ENCODE data around the gene CXCR5. TPM values are rescaled to one million over a fixed set of nuclear protein-coding genes. Genes with fewer than 3 reads are reported as not detected.
"Not testable (repeated sequence)": the region's sequence is repeated elsewhere in the genome, so short reads cannot be mapped to it uniquely, and the experiment has no call there.

The CXCR5 gene, protein sequence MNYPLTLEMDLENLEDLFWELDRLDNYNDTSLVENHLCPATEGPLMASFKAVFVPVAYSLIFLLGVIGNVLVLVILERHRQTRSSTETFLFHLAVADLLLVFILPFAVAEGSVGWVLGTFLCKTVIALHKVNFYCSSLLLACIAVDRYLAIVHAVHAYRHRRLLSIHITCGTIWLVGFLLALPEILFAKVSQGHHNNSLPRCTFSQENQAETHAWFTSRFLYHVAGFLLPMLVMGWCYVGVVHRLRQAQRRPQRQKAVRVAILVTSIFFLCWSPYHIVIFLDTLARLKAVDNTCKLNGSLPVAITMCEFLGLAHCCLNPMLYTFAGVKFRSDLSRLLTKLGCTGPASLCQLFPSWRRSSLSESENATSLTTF
- total RNA-seq, result 1 to 10 TPM; 5.8 to 6.3 TPM
- polyA plus RNA-seq, result 4.5 TPM

DNA sequence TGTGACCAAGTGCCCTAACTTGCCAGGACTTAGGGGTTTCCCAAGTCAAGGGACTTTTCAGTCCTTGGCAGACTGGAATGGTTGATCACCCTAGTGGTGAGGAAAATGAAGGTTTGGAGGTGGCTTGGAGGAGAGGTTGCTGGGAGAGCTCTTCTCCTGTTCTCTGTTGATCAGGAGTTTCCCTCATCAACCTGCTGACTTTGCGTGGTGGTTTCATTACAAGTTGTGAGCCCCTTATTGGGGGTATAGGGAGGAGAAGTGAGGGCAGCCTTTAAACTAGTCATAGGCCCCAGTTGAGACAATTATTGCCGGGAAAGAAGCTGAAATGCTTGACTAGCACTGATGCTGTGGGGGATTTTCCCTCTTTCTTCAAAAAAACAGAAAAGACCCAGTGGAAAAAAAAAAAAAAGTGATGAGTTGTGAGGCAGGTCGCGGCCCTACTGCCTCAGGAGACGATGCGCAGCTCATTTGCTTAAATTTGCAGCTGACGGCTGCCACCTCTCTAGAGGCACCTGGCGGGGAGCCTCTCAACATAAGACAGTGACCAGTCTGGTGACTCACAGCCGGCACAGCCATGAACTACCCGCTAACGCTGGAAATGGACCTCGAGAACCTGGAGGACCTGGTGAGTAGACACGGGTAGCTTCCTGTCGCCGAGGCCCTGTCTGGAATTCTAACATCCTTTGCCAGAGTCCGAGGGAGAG, at the start of gene CXCR5:
CXCR5 (plus strand) TSS at position 525 of the 704 bp plus-strand sequence; CDS start at position 575, 50 bp downstream.
- peak in 1 of 5 donors; percentile 68 for DNase-seq
- no peaks in the 10 kb centered on the region for H3K9me3 ChIP-seq (ENCODE audit: low read length)
- Mint-ChIP-seq H3K36me3 (peaks cover 0 to 4% (median 3%) of the 10 kb centered on the region in 3 donors), H3K27ac (peak within 1 kb of the TSS; percentile 69 to 96 (median 88)), H3K27me3 (no peaks in the 10 kb centered on the region), H3K4me3 (peak within 1 kb of the TSS; percentile 54 to 80 (median 76)), H3K9me3 (no peaks in the 10 kb centered on the region), H3K4me1 (peaks cover 53 to 78% (median 60%) of the 10 kb centered on the region in 3 donors)
- H3K4me1 ChIP-seq (ENCODE audit: insufficient read depth, low read length), result peaks cover 70% of the 10 kb centered on the region
- ChIA-PET CTCF (interaction anchor here (0.8 to 2.2 kb wide), 5 partner anchors 12 to 91 kb away, joined by 3 to 10 read pairs (median 6); no protein-coding TSS in a partner anchor), POLR2A (interaction anchor here (0.5 to 2.5 kb wide), 6 partner anchors 9 to 99 kb away, joined by 3 to 9 read pairs (median 4); partner anchors contain the start of gene DDX6)
- peak within 1 kb of the TSS; percentile 21 for H3K27ac ChIP-seq (ENCODE audit: low read depth, low read length)
- no peak within 1 kb of the TSS for H3K4me3 ChIP-seq (ENCODE audit: low read length)
- H3K36me3 ChIP-seq (ENCODE audit: insufficient read depth, low read length), result no peaks in the 10 kb centered on the region
- no peaks in the 10 kb centered on the region for H3K27me3 ChIP-seq (ENCODE audit: insufficient read depth, low read length, poor library complexity, severe bottlenecking)

DNA sequence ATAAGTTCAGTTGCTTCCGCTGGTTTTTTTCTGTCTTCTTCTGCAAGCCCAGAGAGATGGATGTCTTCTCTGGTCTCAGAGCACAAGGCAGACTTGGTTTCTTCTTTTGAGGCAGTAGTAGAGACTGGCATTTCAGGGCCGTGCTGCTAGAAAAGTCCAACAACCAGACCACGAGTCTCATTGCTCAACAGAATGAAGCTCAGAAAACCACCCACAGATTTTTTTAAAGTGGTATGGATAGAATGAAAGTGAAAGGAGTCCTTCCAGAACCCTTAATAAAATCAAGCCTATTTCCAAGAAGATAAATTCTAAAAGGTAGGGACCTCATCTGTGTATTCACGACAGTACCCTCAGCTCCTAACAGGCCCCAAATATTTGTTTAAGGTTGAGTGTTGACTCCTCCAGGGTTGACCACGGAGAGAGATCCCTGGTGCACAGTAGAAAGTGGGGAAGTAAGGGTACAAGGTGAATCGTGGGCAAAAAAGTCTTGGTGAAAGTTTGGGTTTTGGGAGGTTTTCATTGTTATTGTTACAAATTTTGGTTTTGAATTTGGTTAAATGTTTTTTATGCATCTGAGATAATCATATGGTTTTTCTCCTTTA, 49.2 kb upstream of the CXCR5 start:
- CTCF ChIA-PET, result interaction anchor here (0.8 to 1.3 kb wide), 3 partner anchors 42 to 145 kb away, joined by 3 to 4 read pairs (median 3); partner anchors contain the start of gene UPK2
- H3K27ac ChIP-seq (ENCODE audit: low read depth, low read length), result no peak overlapping the region

DNA sequence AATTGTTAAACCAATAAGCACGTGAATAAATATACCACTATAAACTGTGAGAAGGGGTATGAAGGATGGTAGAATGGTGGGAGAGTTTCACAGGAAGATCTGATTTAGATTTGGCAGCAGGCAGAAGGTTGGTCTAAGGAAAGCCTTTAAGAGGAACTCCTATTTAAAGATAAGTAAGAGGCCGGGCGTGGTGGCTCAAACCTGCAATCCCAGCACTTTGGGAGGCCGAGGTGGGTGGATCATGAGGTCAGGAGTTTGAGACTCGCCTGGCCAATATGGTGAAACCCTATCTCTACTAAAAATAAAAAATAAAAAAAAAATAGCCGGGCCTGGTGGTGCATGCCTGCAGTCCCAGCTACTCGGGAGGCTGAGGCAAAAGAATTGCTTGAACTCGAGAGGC, 45.8 kb upstream of the CXCR5 start:
- Mint-ChIP-seq H3K9me3 (no peaks in the 10 kb centered on the region), H3K27ac (no peak overlapping the region), H3K36me3 (no peaks in the 10 kb centered on the region), H3K4me1 (peaks cover 27 to 37% (median 37%) of the 10 kb centered on the region in 3 donors), H3K4me3 (peak overlapping the region in 1 of 7 donors; percentile 45), H3K27me3 (no peaks in the 10 kb centered on the region)
- Histone ChIP-seq H3K4me1 (ENCODE audit: insufficient read depth, low read length) (peaks cover 8% of the 10 kb centered on the region), H3K36me3 (ENCODE audit: insufficient read depth, low read length) (no peaks in the 10 kb centered on the region), H3K27me3 (ENCODE audit: insufficient read depth, low read length, poor library complexity, severe bottlenecking) (no peaks in the 10 kb centered on the region), H3K27ac (ENCODE audit: low read depth, low read length) (no peak overlapping the region), H3K4me3 (ENCODE audit: low read length) (no peak overlapping the region), H3K9me3 (ENCODE audit: low read length) (no peaks in the 10 kb centered on the region)
- no peak for DNase-seq
- ChIA-PET POLR2A (interaction anchor here (0.6 to 0.7 kb wide), 2 partner anchors 75 to 179 kb away, joined by 3 to 5 read pairs; no protein-coding TSS in a partner anchor), CTCF (no interaction called here)

More for the DNA sequence above, 49.2 kb upstream of the CXCR5 start:
- Mint-ChIP-seq H3K4me1 (peaks cover 12 to 19% (median 18%) of the 10 kb centered on the region in 3 donors), H3K27ac (peak overlapping the region; percentile 39 to 94 (median 72)), H3K4me3 (peak overlapping the region; percentile 51 to 83 (median 78)), H3K9me3 (no peaks in the 10 kb centered on the region), H3K36me3 (no peaks in the 10 kb centered on the region), H3K27me3 (no peaks in the 10 kb centered on the region)
- peak in 2 of 5 donors; percentile 13 to 17 for DNase-seq
- H3K27me3 ChIP-seq (ENCODE audit: insufficient read depth, low read length, poor library complexity, severe bottlenecking), result no peaks in the 10 kb centered on the region
- H3K9me3 ChIP-seq (ENCODE audit: low read length), result no peaks in the 10 kb centered on the region
- H3K4me1 ChIP-seq (ENCODE audit: insufficient read depth, low read length), result peaks cover 4% of the 10 kb centered on the region
- peak overlapping the region; percentile 3 for H3K4me3 ChIP-seq (ENCODE audit: low read length)
- no peaks in the 10 kb centered on the region for H3K36me3 ChIP-seq (ENCODE audit: insufficient read depth, low read length)
- POLR2A ChIA-PET, result interaction anchor here (1.0 to 1.3 kb wide), 3 partner anchors 42 to 44 kb away, joined by 3 to 4 read pairs (median 3); no protein-coding TSS in a partner anchor

DNA sequence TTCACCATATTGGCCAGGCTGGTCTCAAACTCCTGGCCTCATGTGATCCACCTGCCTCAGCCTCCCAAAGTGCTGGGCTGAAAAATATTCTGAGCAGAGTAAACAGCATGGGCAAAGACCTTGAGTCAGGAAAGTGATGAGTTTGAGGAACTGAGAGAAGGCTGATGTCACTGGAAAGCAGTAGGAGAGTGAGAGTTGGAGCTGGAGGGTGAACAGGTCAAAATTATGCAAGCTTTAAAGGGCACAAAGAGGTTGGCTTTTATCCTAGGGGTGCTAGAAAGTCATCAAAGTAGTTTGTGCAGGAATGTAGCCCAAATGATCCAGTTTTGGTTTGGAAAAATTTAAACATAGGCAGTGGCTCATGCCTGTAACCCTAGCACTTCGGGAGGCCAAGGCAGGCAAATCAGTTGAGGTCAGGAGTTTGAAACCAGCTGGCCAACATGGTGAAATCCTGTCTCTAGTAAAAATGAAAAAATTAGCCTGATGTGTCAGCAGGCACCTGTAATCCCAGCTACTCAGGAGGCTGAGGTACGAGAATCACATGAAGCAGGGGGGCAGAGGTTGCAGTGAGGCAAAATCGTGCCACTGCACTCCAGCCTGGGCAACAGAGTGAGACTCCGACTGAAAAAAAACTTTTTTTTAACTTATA, 44.7 kb upstream of the CXCR5 start:
- Histone ChIP-seq H3K27me3 (ENCODE audit: insufficient read depth, low read length, poor library complexity, severe bottlenecking) (no peaks in the 10 kb centered on the region), H3K4me3 (ENCODE audit: low read length) (no peak overlapping the region), H3K27ac (ENCODE audit: low read depth, low read length) (no peak overlapping the region), H3K9me3 (ENCODE audit: low read length) (no peaks in the 10 kb centered on the region), H3K36me3 (ENCODE audit: insufficient read depth, low read length) (no peaks in the 10 kb centered on the region), H3K4me1 (ENCODE audit: insufficient read depth, low read length) (peaks cover 8% of the 10 kb centered on the region)
- peak overlapping the region in 1 of 7 donors; percentile 31 for H3K4me3 Mint-ChIP-seq
- ChIA-PET CTCF (no interaction called here), POLR2A (interaction anchor here (0.7 kb wide), 2 partner anchors 149 to 187 kb away, joined by 3 to 4 read pairs; no protein-coding TSS in a partner anchor)
- no peaks in the 10 kb centered on the region for H3K27me3 Mint-ChIP-seq
- no peaks in the 10 kb centered on the region for H3K9me3 Mint-ChIP-seq
- H3K27ac Mint-ChIP-seq, result peak overlapping the region in 2 of 8 donors; percentile 22 to 63
- H3K36me3 Mint-ChIP-seq, result no peaks in the 10 kb centered on the region
- peaks cover 27 to 34% (median 33%) of the 10 kb centered on the region in 3 donors for H3K4me1 Mint-ChIP-seq
- no peak for DNase-seq

DNA sequence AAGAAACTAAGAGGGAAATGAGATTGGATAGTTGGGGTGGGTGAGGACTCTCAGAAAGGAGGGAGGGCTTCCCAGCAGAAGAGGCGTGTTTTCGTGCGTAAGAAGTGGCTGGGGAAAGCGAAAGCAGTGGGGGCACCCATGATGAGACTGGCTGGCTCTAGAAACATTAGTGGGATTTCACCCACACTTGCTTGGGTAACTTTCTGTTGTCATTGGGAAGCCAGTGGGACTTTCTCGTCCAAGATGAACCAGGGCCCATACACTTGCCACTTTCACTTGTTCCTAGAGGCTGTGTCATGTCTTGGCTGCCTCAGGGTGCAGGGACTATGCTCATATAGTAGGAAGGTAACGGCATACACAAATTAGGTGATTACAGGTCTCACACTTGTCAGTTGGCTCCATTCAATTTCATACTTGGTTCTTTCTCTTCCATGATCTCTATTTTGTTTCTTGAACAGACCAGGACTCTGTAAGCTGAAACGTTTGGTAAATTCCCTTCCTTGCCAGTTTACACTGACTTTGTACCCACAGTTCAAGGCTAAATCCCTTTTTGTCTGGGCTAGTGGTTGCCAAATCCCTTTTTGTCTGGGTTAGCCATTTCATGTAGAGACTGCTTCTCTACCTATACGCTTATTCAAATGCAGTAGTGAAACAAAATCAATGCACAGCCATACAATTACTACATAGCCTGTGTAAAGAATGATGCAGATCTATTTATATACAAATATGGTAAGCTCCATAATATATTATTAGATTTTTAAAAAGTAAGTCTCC, 42.0 kb upstream of the CXCR5 start:
- CTCF ChIA-PET, result no interaction called here
- H3K4me1 ChIP-seq (ENCODE audit: insufficient read depth, low read length), result peaks cover 4% of the 10 kb centered on the region

DNA sequence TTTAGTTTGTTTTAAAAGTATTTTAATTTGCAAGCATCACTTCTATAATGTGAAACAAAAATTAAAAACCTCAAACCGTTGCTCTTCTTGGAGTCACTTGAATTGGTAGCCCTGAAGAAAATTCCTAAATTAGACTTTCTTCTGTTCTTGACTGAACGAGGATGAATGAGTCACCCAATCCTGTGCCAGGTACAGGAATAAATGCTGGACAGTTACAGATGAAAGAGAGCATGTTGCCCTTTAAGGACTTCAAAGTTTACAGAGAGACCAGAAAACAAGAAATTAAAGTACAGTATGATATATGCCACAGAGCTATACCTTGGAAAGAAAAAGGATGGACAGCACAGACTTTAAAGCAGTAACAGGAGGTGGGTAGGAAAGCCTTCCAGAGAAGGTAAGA, 41.3 kb upstream of the CXCR5 start:
- no peaks in the 10 kb centered on the region for H3K9me3 ChIP-seq (ENCODE audit: low read length)
- H3K27me3 ChIP-seq (ENCODE audit: insufficient read depth, low read length, poor library complexity, severe bottlenecking), result no peaks in the 10 kb centered on the region
- Mint-ChIP-seq H3K36me3 (no peaks in the 10 kb centered on the region), H3K27ac (peak overlapping the region in 5 of 8 donors; percentile 2 to 95 (median 59)), H3K4me3 (peak overlapping the region in 1 of 7 donors; percentile 27), H3K9me3 (no peaks in the 10 kb centered on the region), H3K27me3 (no peaks in the 10 kb centered on the region), H3K4me1 (peaks cover 17 to 29% (median 24%) of the 10 kb centered on the region in 3 donors)
- no peak overlapping the region for H3K27ac ChIP-seq (ENCODE audit: low read depth, low read length)
- ChIA-PET CTCF (no interaction called here), POLR2A (no interaction called here)
- no peak overlapping the region for H3K4me3 ChIP-seq (ENCODE audit: low read length)
- H3K4me1 ChIP-seq (ENCODE audit: insufficient read depth, low read length), result peaks cover 4% of the 10 kb centered on the region
- no peaks in the 10 kb centered on the region for H3K36me3 ChIP-seq (ENCODE audit: insufficient read depth, low read length)
- no peak for DNase-seq

More for the DNA sequence above, 42.0 kb upstream of the CXCR5 start:
- peak; percentile 15 to 73 (median 35) for DNase-seq
- peak overlapping the region; percentile 34 for H3K27ac ChIP-seq (ENCODE audit: low read depth, low read length)
- H3K9me3 ChIP-seq (ENCODE audit: low read length), result no peaks in the 10 kb centered on the region
- Mint-ChIP-seq H3K4me1 (peaks cover 17 to 29% (median 24%) of the 10 kb centered on the region in 3 donors), H3K36me3 (no peaks in the 10 kb centered on the region), H3K9me3 (no peaks in the 10 kb centered on the region), H3K27me3 (no peaks in the 10 kb centered on the region), H3K27ac (peak overlapping the region; percentile 86 to 97 (median 95)), H3K4me3 (peak overlapping the region; percentile 77 to 92 (median 88))
- POLR2A ChIA-PET, result interaction anchor here (1.1 kb wide), 1 partner anchor 11 kb away, joined by 3 read pairs; no protein-coding TSS in a partner anchor
- peak overlapping the region; percentile 45 for H3K4me3 ChIP-seq (ENCODE audit: low read length)
- H3K36me3 ChIP-seq (ENCODE audit: insufficient read depth, low read length), result no peaks in the 10 kb centered on the region
- no peaks in the 10 kb centered on the region for H3K27me3 ChIP-seq (ENCODE audit: insufficient read depth, low read length, poor library complexity, severe bottlenecking)

DNA sequence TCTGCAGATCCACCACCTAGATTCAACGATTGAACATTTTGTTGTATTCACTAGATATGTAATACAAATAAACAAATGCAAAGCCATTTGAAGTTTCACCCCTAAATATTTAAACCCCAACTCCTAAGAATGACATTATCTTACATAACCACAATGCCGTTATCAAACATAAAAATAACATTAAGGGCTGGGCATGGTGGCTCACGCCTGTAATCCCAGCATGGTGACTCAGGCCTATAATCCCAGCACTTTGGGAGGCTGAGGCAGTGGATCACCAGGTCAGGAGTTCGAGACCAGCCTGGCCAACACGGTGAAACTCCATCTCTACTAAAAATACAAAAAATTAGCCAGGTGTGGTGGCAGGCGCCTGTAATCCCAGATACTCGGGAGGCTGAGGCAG, 40.8 kb upstream of the CXCR5 start:
- H3K9me3 Mint-ChIP-seq; H3K9me3 ChIP-seq (ENCODE audit: low read length); H3K36me3 ChIP-seq (ENCODE audit: insufficient read depth, low read length); CTCF ChIA-PET; H3K36me3 Mint-ChIP-seq; H3K27me3 ChIP-seq (ENCODE audit: insufficient read depth, low read length, poor library complexity, severe bottlenecking); H3K27ac Mint-ChIP-seq; H3K4me1 ChIP-seq (ENCODE audit: insufficient read depth, low read length); DNase-seq; H3K27me3 Mint-ChIP-seq; POLR2A ChIA-PET; H3K4me3 Mint-ChIP-seq; H3K27ac ChIP-seq (ENCODE audit: low read depth, low read length); H3K4me3 ChIP-seq (ENCODE audit: low read length): not testable (repeated sequence)
- peaks cover 17 to 29% (median 24%) of the 10 kb centered on the region in 3 donors for H3K4me1 Mint-ChIP-seq

Measured in CD8-positive, alpha-beta memory T cell (primary cell).